NT2/D1 (cell line): Measurements from ENCODE around the gene CPNE5.
A peak's percentile ranks its signal among the peaks of the same experiment; 100 is the strongest.

ENCODE experiments used
- DNase-seq: peaks from one replicate; pipeline ENCODE4 v3.0.0-alpha.2; 2011; ENCODE audit warnings: low read depth, low spot score
- H3K27me3 ChIP-seq: 2 replicates; pipeline ENCODE4 v1.6.0; 2011; ENCODE audit warnings: mild to moderate bottlenecking; ENCODE audit not compliant: insufficient read length, insufficient read depth
- H3K36me3 ChIP-seq: 2 replicates; pipeline ENCODE4 v1.6.1; 2011; ENCODE audit warnings: mild to moderate bottlenecking, low read length, mixed read lengths; ENCODE audit not compliant: insufficient read depth, insufficient read length
- H3K4me1 ChIP-seq: 2 replicates; pipeline ENCODE4 v1.5.1; 2011; ENCODE audit not compliant: insufficient read depth, insufficient read length
- H3K4me3 ChIP-seq: 2 replicates; pipeline ENCODE4 v1.5.1; 2011; ENCODE audit warnings: low read depth; ENCODE audit not compliant: insufficient read length
- H3K9ac ChIP-seq: 2 replicates; pipeline ENCODE4 v1.6.0; 2011; ENCODE audit warnings: low read depth; ENCODE audit not compliant: insufficient read length
- H3K9me3 ChIP-seq: 2 replicates; pipeline ENCODE4 v1.5.1; 2011; ENCODE audit warnings: mild to moderate bottlenecking, low read length; ENCODE audit not compliant: insufficient read depth
- SUZ12 ChIP-seq: IDR thresholded peaks from 2 replicates; pipeline ENCODE4 v1.6.1; 2011; ENCODE audit not compliant: insufficient read length, insufficient read depth; ENCODE audit errors: extremely low read depth
- YY1 ChIP-seq: IDR thresholded peaks from 2 replicates; pipeline ENCODE4 v1.6.1; 2011; ENCODE audit not compliant: insufficient read length, insufficient read depth
- ZNF274 ChIP-seq: IDR thresholded peaks from 2 replicates; pipeline ENCODE4 v1.6.1; 2011; ENCODE audit warnings: mild to moderate bottlenecking, low read depth, low read length

CPNE5 gene

GRCh38 chr6:36780442-36781177, 58.6 kb downstream of the CPNE5 start:
- peak overlapping the region; percentile 21 for H3K9ac ChIP-seq
- peaks cover 3% of the 10 kb centered on the region for H3K4me1 ChIP-seq
- H3K9me3 ChIP-seq = no peaks in the 10 kb centered on the region
- no peak overlapping the region for H3K4me3 ChIP-seq
- no peaks in the 10 kb centered on the region for H3K36me3 ChIP-seq
- DNase-seq = no peak
- H3K27me3 ChIP-seq = no peaks in the 10 kb centered on the region
- TF ChIP-seq ZNF274 = no peak
- no peak for TF ChIP-seq SUZ12

- TF ChIP-seq YY1 (no peak), ZNF274 (no peak), SUZ12 (no peak)
- Histone ChIP-seq H3K4me3 (no peak overlapping the region), H3K27me3 (no peaks in the 10 kb centered on the region), H3K36me3 (no peaks in the 10 kb centered on the region), H3K9ac (no peak overlapping the region), H3K4me1 (peaks cover 3% of the 10 kb centered on the region), H3K9me3 (no peaks in the 10 kb centered on the region)
- DNase-seq = no peak
These were observed 60.0 kb downstream of the CPNE5 start for GRCh38 chr6:36779227-36779626.

- Histone ChIP-seq H3K9me3 (no peaks in the 10 kb centered on the region), H3K27me3 (no peaks in the 10 kb centered on the region), H3K36me3 (no peaks in the 10 kb centered on the region), H3K4me1 (peaks cover 3% of the 10 kb centered on the region), H3K4me3 (no peak overlapping the region), H3K9ac (no peak overlapping the region)
- no peak for DNase-seq
- TF ChIP-seq YY1 (no peak), ZNF274 (no peak), SUZ12 (no peak)
These were observed 61.4 kb downstream of the CPNE5 start for GRCh38 chr6:36777801-36778200.

GRCh38 chr6:36776167-36776566, 63.1 kb downstream of the CPNE5 start:
- H3K4me1 ChIP-seq = peaks cover 3% of the 10 kb centered on the region
- no peak overlapping the region for H3K4me3 ChIP-seq
- TF ChIP-seq YY1 = no peak
- TF ChIP-seq ZNF274 = no peak
- TF ChIP-seq SUZ12 = no peak
- H3K27me3 ChIP-seq = no peaks in the 10 kb centered on the region
- no peaks in the 10 kb centered on the region for H3K36me3 ChIP-seq
- H3K9ac ChIP-seq = no peak overlapping the region
- no peak for DNase-seq
- no peaks in the 10 kb centered on the region for H3K9me3 ChIP-seq

- no peaks in the 10 kb centered on the region for H3K9me3 ChIP-seq
- no peak overlapping the region for H3K9ac ChIP-seq
- TF ChIP-seq ZNF274 (no peak), SUZ12 (no peak), YY1 (no peak)
- H3K36me3 ChIP-seq = no peaks in the 10 kb centered on the region
- H3K4me1 ChIP-seq = peaks cover 6% of the 10 kb centered on the region
- no peak for DNase-seq
- H3K4me3 ChIP-seq = no peak overlapping the region
- no peaks in the 10 kb centered on the region for H3K27me3 ChIP-seq
These were observed 64.9 kb downstream of the CPNE5 start for GRCh38 chr6:36774331-36774730.

GRCh38 chr6:36772397-36772796, 66.8 kb downstream of the CPNE5 start:
- Histone ChIP-seq H3K36me3 (no peaks in the 10 kb centered on the region), H3K27me3 (no peaks in the 10 kb centered on the region), H3K9ac (no peak overlapping the region), H3K9me3 (no peaks in the 10 kb centered on the region), H3K4me3 (no peak overlapping the region), H3K4me1 (peaks cover 11% of the 10 kb centered on the region)
- TF ChIP-seq ZNF274 = no peak
- DNase-seq = no peak

GRCh38 chr6:36771145-36771544, 68.1 kb downstream of the CPNE5 start:
- Histone ChIP-seq H3K9me3 (no peaks in the 10 kb centered on the region), H3K36me3 (no peaks in the 10 kb centered on the region), H3K9ac (no peak overlapping the region), H3K4me1 (peaks cover 8% of the 10 kb centered on the region), H3K27me3 (no peaks in the 10 kb centered on the region), H3K4me3 (no peak overlapping the region)
- TF ChIP-seq ZNF274 (no peak), YY1 (no peak), SUZ12 (no peak)
- no peak for DNase-seq
